WTC11 (cell line): ENCODE results near the gene CNR2. TPM values are rescaled to one million over a fixed set of nuclear protein-coding genes. Genes with fewer than 3 reads are reported as not detected.

Experiments
- ATAC-seq: fragments of 200-7000 bp; cut with Tn5 transposase; 2 replicates; pipeline ENCODE4 v1.10.0; 2021; ENCODE audit warnings: mild to moderate bottlenecking, moderate library complexity
- CTCF ChIA-PET: fragments of 300-600 bp; sonication (Branson Sonifier 250); formaldehyde crosslinking; loops from one replicate; lab custom pipeline; 2021; ENCODE audit warnings: antibody characterized with exemption; lab: Charles Lee
- POLR2A ChIA-PET: fragments of 350-600 bp; sonication (Branson Sonifier 250); formaldehyde crosslinking; loops from one replicate; lab custom pipeline; 2021; ENCODE audit warnings: antibody characterized with exemption; lab: Charles Lee
- DNase-seq: peaks from one replicate; pipeline ENCODE4 v3.0.0; 2021; ENCODE audit warnings: low spot score
- H3K27ac Mint-ChIP-seq: 2 replicates; pipeline ENCODE4 v1.8.0; 2021; ENCODE audit warnings: mixed read lengths
- H3K27me3 Mint-ChIP-seq: 2 replicates; pipeline ENCODE4 v1.8.0; 2021; ENCODE audit warnings: low read depth, mild to moderate bottlenecking, moderate library complexity, mixed read lengths
- H3K36me3 Mint-ChIP-seq: 2 replicates; pipeline ENCODE4 v1.8.0; 2021; ENCODE audit warnings: mixed read lengths
- H3K4me1 Mint-ChIP-seq: 2 replicates; pipeline ENCODE4 v1.8.0; 2022; ENCODE audit warnings: mixed read lengths
- H3K4me3 Mint-ChIP-seq: 2 replicates; pipeline ENCODE4 v1.8.0; 2021; ENCODE audit warnings: mild to moderate bottlenecking, moderate library complexity, mixed read lengths
- H3K9me3 Mint-ChIP-seq: 2 replicates; pipeline ENCODE4 v1.8.0; 2021; ENCODE audit warnings: mixed read lengths
- AFF4 ChIP-seq: sonication (generic); formaldehyde crosslinking; IDR thresholded peaks from 2 replicates; pipeline ENCODE4 v1.8.1; 2023; ENCODE audit warnings: mild to moderate bottlenecking, missing genetic modification reagents, borderline replicate concordance
- ATF3 ChIP-seq: sonication (generic); formaldehyde crosslinking; conservative IDR thresholded peaks from 2 replicates; pipeline ENCODE4 v1.8.1; 2022; ENCODE audit warnings: mild to moderate bottlenecking, missing genetic modification reagents
- CBFB ChIP-seq: sonication (generic); formaldehyde crosslinking; IDR thresholded peaks from 2 replicates; pipeline ENCODE4 v1.8.1; 2022; ENCODE audit warnings: mild to moderate bottlenecking, low read depth, missing genetic modification reagents
- CREB1 ChIP-seq: sonication (generic); formaldehyde crosslinking; IDR thresholded peaks from 2 replicates; pipeline ENCODE4 v1.8.0; 2023; ENCODE audit warnings: mild to moderate bottlenecking, missing genetic modification reagents
- E2F4 ChIP-seq: sonication (generic); formaldehyde crosslinking; IDR thresholded peaks from 2 replicates; pipeline ENCODE4 v1.8.1; 2022; ENCODE audit warnings: low read depth, mild to moderate bottlenecking, moderate library complexity, missing genetic modification reagents, borderline replicate concordance
- E2F5 ChIP-seq: sonication (generic); formaldehyde crosslinking; IDR thresholded peaks from 2 replicates; pipeline ENCODE4 v1.8.1; 2022; ENCODE audit warnings: mild to moderate bottlenecking, moderate library complexity, missing genetic modification reagents
- ESRRA ChIP-seq: sonication (generic); formaldehyde crosslinking; IDR thresholded peaks from 2 replicates; pipeline ENCODE4 v1.8.1; 2022; ENCODE audit warnings: mild to moderate bottlenecking, missing genetic modification reagents, borderline replicate concordance
- FOXJ3 ChIP-seq: sonication (generic); formaldehyde crosslinking; IDR thresholded peaks from 2 replicates; pipeline ENCODE4 v1.9.0; 2021; ENCODE audit warnings: missing genetic modification reagents, mild to moderate bottlenecking, borderline replicate concordance
- GRHL2 ChIP-seq: fragments of 250-450 bp; sonication (Bioruptor Pico); IDR thresholded peaks from 2 replicates; pipeline ENCODE4 v1.8.0; 2022; ENCODE audit warnings: mild to moderate bottlenecking, moderate library complexity; ENCODE audit not compliant: insufficient replicate concordance, severe bottlenecking
- HMGA2 ChIP-seq: fragments of 250-450 bp; sonication (Bioruptor Pico); IDR thresholded peaks from 2 replicates; pipeline ENCODE4 v1.4.0; 2021; ENCODE audit warnings: mild to moderate bottlenecking, moderate library complexity
- MYBL2 ChIP-seq: sonication (generic); formaldehyde crosslinking; IDR thresholded peaks from 2 replicates; pipeline ENCODE4 v1.8.1; 2023; ENCODE audit warnings: mild to moderate bottlenecking, moderate library complexity, missing genetic modification reagents
- NFATC4 ChIP-seq: fragments of 250-450 bp; sonication (Bioruptor Pico); IDR thresholded peaks from 2 replicates; pipeline ENCODE4 v1.9.0; 2021; ENCODE audit warnings: mild to moderate bottlenecking
- PREB ChIP-seq: sonication (generic); formaldehyde crosslinking; IDR thresholded peaks from 2 replicates; pipeline ENCODE4 v1.8.1; 2022; ENCODE audit warnings: mild to moderate bottlenecking, missing genetic modification reagents, moderate library complexity, borderline replicate concordance
- PRRX2 ChIP-seq: fragments of 250-450 bp; sonication (Bioruptor Pico); IDR thresholded peaks from 2 replicates; pipeline ENCODE4 v1.8.0; 2021; ENCODE audit warnings: mild to moderate bottlenecking
- SMAD4 ChIP-seq: sonication (generic); formaldehyde crosslinking; IDR thresholded peaks from 2 replicates; pipeline ENCODE4 v1.8.0; 2022; ENCODE audit warnings: mild to moderate bottlenecking, missing genetic modification reagents
- USF1 ChIP-seq: sonication (generic); formaldehyde crosslinking; IDR thresholded peaks from 2 replicates; pipeline ENCODE4 v1.8.0; 2022; ENCODE audit warnings: mild to moderate bottlenecking, missing genetic modification reagents
- USF2 ChIP-seq: sonication (generic); formaldehyde crosslinking; IDR thresholded peaks from 2 replicates; pipeline ENCODE4 v1.8.1; 2023; ENCODE audit warnings: mild to moderate bottlenecking, missing genetic modification reagents, moderate library complexity
- ZBTB21 ChIP-seq: sonication (generic); formaldehyde crosslinking; IDR thresholded peaks from 2 replicates; pipeline ENCODE4 v1.8.1; 2023; ENCODE audit warnings: mild to moderate bottlenecking, missing genetic modification reagents, borderline replicate concordance
- ZBTB43 ChIP-seq: sonication (generic); formaldehyde crosslinking; IDR thresholded peaks from 2 replicates; pipeline ENCODE4 v1.8.1; 2023; ENCODE audit warnings: mild to moderate bottlenecking, missing genetic modification reagents
- ZNF121 ChIP-seq: sonication (generic); formaldehyde crosslinking; IDR thresholded peaks from 2 replicates; pipeline ENCODE4 v1.8.0; 2023; ENCODE audit warnings: missing genetic modification reagents
- ZNF512 ChIP-seq: sonication (generic); formaldehyde crosslinking; IDR thresholded peaks from 2 replicates; pipeline ENCODE4 v1.8.1; 2022; ENCODE audit warnings: missing genetic modification reagents, borderline replicate concordance
- total RNA-seq: library from RNA; stranded (reverse); gene quantifications from 3 replicates; pipeline ENCODE4 v1.2.3, GENCODE V29; 2021

Gene CNR2
- total RNA-seq, 1 experiment from 2014 or later: not detected

GRCh38 chr1:23895082-23895481 lies 18.1 kb downstream of the CNR2 start:
- TF ChIP-seq HMGA2 (CRISPR knock-in tag) (no peak), ATF3 (no peak), E2F5 (CRISPR knock-in tag) (no peak), NFATC4 (CRISPR knock-in tag) (no peak), PREB (CRISPR knock-in tag) (no peak), USF1 (no peak), ZBTB43 (CRISPR knock-in tag) (no peak), ZNF512 (CRISPR knock-in tag) (no peak), PRRX2 (no peak), AFF4 (CRISPR knock-in tag) (no peak), USF2 (CRISPR knock-in tag) (no peak)
- Mint-ChIP-seq H3K4me3 (no peak overlapping the region), H3K27me3 (no peaks in the 10 kb centered on the region), H3K4me1 (peaks cover 9% of the 10 kb centered on the region), H3K9me3 (no peaks in the 10 kb centered on the region), H3K27ac (no peak overlapping the region), H3K36me3 (no peaks in the 10 kb centered on the region)
- no peak for ATAC-seq
- DNase-seq: no peak
- ChIA-PET POLR2A (no interaction called here), CTCF (no interaction called here)

- H3K27ac Mint-ChIP-seq: no peak overlapping the region
- CTCF ChIA-PET: interaction anchor here (0.6 to 1.0 kb wide), 2 partner anchors 78 to 123 kb away, joined by 3 read pairs; no protein-coding TSS in a partner anchor
- no peak for ATAC-seq
- no peak for TF ChIP-seq MYBL2 (CRISPR knock-in tag)
- no peak for TF ChIP-seq CREB1 (CRISPR knock-in tag)
- no peak for TF ChIP-seq ESRRA (CRISPR knock-in tag)
- no peak for TF ChIP-seq ZNF121
- TF ChIP-seq SMAD4 (CRISPR knock-in tag): no peak
- no peak for TF ChIP-seq E2F4 (CRISPR knock-in tag)
- TF ChIP-seq FOXJ3 (CRISPR knock-in tag): no peak
- no peak for TF ChIP-seq CBFB (CRISPR knock-in tag)
- TF ChIP-seq GRHL2 (CRISPR knock-in tag): no peak
- TF ChIP-seq ZBTB21 (CRISPR knock-in tag): no peak
Observed at GRCh38 chr1:23889074-23889473, 24.1 kb downstream of the CNR2 start.

More at GRCh38 chr1:23889074-23889473, 24.1 kb downstream of the CNR2 start:
- H3K4me1 Mint-ChIP-seq: no peaks in the 10 kb centered on the region
- H3K27me3 Mint-ChIP-seq: no peaks in the 10 kb centered on the region
- POLR2A ChIA-PET: no interaction called here
- no peak for DNase-seq
- no peak overlapping the region for H3K4me3 Mint-ChIP-seq
- H3K36me3 Mint-ChIP-seq: no peaks in the 10 kb centered on the region
- no peaks in the 10 kb centered on the region for H3K9me3 Mint-ChIP-seq
